Activated CD8-positive, alpha-beta memory T cell treated with anti-CD3 and anti-CD28 coated beads, Interleukin-2, amount 50 U/mL, for 48 hours (primary cell): Measurements from ENCODE around the gene WWTR1.
A peak's percentile ranks its signal among the peaks of the same experiment; 100 is the strongest.

Experiments
- DNase-seq: peaks from one replicate; pipeline ENCODE4 v3.0.0-alpha.2; 2020

WWTR1 gene

DNA sequence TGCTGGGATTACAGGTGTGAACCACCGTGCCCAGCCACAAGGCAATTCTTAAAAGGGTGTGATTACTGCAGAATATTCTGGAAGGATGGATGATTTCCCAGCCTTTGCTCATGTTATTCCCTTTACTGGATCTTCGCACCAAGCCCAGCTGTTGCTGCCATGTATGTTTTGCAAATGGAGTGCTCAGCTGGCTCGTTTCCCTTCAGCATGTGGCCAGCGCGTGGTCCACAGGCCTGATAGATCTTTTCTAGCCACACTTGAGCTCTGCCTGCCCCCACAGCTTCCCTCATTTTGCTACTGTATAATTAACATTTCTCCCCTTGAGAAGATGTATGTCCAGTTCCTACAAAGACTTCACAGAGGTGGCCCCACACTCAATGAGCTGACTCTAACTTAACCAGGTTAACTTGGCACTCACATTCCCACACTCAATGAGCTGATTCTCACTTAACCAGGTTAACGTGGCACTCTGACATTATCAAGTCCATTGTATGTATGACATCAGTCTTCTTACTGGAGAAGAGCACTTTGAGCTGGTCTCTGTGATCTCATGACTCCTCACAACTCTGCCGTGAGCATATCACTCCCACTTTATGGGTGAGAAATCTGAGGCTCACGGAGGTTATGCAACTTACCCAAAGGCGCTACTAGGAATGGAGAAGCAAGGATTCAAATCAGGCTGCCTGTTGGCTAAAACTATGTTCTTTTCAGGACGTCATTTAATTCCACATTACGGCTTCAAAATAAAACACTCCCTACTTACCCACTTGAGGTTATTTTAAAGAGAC lies 134.1 kb downstream of the WWTR1 start:
- no peak for DNase-seq

DNA sequence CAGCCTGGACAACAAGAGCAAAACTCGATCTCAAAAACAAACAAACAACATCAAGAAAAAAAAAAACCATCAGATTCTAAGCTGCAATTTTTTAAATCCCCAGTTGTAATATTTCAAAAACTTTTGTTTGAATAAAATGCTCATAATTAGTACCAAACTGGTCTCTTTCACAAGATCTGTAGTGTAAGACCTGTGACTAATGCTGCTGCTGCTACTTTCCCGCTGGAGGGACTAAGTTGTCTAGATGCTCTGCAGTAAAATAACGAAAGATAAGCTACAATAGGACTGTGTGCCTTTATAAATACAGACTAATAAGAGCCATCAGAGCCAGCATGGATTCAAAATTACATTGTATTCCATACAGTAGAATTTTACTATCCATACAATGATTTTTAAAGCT lies 137.9 kb downstream of the WWTR1 start:
- DNase-seq = no peak

DNA sequence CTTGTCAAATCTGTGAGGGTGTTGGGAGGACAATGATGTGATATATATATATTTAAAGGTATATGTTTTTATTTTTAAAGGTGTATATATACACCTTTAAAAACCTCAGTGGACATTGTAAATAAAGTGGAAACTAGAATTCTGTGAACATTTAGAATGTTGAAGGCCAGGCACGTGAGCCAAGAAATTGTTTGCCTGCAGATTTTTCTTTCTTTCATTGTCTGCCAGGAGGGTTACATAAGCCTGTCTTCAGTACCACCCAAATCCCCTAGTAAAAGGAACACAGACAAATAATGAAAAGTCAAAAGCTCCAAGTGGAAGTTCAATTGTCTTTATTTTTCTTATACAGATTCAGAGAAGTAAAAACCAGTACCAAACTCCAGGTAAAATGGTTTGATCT lies 140.9 kb downstream of the WWTR1 start:
- no peak for DNase-seq

DNA sequence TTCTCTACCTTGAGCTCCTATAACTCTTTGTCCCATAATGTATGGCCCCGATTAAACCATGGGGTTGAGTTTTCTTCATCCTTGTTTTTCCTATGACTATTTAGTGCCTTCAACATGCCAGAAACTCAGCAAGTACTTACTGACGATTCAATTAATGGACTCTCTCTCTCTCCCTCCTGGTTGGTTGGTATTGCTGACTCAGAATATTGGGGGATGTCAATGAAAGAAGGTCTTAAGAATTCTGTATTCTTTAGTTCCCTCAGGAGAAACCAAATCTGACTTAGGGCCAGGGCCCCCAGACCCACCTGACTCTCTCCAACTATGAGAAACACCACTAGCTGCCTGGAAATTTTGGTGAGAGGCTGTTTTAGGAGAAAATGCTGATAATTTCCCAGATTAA lies 142.6 kb downstream of the WWTR1 start:
- DNase-seq = no peak

DNA sequence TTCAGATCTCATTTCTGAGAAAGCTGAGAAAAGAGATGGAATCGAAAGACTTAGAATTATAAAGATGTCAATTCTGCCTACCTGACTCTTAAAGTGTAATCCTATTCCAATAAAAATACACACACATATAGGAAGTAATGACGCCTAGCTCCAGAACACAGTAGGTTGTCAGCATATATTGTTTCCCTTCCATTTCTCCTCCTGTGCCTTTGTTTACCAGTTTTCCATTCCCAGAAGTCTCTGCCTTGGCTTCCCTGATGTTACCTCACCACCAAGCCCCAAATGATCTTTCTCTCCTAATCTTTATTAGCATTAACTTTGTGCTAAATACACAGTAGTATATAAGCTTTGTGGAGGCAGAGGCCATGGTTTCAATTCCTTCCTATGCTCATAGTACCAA lies 143.4 kb downstream of the WWTR1 start:
- no peak for DNase-seq

DNA sequence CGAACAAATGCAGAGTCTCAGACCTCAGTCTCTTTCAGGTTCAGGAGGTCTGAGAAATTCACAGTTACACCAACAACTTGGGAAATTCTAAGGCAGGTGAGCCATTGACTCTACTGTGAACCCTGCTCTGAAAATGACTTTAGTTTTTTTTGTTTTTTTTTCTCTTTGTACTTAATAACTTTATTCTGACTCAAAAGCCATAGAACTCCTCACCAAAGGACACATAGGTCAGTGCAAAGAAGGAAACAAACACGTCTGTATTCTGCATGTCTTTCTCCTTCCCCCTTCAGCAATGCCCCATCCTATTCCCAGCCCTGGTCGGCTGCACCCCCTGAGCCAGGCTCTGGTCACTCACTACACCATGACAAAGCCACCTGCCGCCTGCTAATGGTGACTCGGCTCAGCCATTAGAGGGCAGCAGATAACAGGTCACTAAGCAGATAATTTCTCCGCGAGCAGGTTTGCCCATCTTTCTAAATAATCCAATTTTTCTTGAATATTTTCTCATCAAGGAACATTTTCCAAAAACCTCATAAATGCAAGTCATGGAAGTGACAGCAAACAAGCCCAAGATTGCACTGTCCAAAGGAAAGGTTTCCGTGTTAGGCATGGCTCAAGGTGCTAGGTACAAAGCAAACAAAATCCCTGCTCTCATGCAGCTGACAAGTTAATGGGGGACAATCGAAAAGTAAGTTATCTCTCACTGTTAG lies 145.6 kb downstream of the WWTR1 start:
- DNase-seq = no peak

DNA sequence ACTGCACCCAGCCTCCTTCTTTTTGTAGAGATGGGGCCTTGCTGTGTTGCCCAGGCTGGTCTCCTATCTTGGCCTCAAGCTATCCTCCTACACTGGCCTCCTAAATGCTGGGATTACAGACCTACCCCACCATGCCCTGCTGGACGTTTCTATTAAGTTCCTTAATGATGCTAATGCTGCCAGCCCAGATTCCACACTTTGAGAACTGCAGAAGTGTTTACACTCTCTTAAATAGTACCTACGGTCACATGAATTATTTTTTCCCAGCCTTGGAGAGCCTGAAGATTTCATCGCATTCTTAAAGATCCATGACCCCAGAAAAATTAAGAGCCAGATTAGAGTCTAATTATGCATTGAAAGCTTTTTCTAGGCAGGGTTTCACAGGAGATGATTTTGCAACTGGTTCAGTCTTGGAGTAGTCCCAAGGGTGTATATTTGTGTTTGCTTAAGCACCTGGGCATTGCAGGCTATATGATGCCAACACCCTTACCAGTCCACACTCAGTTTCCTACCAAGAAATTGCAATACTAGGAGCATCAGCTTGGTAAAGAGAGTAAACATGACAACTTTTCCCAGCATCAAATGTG lies 146.7 kb downstream of the WWTR1 start:
- DNase-seq = no peak

DNA sequence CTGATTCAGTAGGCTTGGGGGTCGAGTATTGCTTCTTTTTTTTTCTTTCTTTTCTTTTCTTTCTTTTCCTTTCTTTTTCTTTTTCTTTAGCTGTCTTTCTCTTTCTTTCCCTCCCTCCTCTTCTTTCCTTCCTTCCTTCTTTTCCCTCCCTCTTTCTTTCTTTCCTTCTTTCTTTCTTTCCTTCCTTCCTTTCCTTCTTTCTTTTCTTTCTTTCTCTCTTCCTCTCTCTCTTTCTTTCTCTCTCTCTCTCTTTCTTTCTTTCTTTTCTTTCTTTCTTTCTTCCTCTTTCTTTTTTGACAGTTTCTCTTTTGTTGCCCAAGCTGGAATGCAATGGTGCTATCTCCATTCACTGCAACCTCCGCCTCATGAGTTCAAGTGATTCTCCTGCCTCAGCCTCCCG lies 147.3 kb downstream of the WWTR1 start:
- no peak for DNase-seq

DNA sequence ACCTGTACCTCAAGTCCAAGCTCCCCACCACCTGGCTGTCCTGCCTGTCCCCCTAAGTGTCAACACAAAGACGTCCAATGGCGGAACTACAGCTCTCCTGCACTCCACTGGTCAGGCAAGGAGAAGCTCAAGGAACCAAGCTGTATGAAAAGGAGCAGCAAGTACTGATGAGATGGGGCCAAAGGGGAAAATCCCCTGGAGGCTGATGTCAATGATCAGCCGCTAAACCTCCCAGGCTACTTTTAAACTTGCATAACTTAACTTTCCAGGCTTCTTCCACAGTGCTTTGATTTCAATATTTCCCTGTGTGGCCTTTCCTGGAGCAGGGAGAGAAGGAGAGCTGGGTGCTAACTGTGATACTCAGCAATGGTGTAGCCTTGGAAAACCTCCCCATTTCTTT lies 148.3 kb downstream of the WWTR1 start:
- no peak for DNase-seq

DNA sequence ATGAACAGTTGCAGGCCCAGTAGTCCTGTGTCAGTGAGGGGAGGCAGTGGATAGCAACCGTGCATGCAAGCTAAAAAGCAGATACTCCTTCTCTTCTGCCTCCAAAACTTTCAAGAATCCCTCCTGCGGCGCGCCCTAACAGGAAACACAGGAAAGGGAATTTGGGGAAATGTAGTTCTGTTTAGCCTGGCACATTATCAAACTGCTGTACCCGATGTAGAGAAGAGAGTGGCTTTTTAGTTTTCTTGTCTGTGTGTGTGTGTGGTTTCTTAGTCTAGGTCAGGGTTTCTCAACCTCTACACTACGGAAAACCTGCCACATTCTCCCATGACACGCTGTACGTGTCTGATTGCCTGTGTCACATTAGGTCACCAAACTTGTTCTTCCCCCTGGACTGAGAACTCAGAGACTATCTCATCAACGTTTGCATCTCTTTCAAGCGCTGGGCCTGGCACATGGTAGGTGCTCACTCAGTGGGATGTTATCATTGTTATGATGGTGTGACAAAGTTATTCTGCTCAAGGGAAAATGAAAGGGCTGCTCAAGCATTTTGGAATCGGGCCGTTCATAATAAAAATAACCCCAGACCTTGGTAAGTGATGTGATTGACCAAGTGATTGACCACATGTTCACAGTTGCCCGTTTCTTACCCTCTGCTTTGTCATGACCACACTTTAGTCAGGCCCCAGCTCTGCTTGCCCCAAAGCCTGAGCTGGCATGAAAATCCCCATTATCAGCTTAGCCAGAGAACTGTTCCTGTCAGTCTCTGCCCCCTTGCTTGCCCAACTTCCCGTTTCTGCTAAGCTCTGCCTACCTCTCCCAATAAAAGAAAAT lies 150.1 kb downstream of the WWTR1 start:
- no peak for DNase-seq

DNA sequence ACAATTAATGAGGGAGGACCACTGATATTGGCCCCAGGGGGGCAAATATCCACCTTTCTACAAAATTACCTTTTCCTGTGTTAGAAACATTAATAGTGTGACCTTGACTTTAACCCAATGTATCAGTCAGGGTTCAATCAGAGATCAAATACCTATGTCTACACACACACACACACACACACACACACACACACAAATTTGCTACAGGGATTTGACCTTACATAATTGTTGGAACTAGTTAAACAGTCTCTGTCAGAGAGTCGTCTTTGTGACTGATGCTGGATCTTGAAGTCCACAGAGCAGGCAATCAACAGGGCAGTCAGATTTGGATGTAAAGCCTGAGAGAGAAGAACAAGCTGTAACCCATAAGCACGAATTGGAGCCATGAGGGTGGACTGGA lies 150.9 kb downstream of the WWTR1 start:
- no peak for DNase-seq

DNA sequence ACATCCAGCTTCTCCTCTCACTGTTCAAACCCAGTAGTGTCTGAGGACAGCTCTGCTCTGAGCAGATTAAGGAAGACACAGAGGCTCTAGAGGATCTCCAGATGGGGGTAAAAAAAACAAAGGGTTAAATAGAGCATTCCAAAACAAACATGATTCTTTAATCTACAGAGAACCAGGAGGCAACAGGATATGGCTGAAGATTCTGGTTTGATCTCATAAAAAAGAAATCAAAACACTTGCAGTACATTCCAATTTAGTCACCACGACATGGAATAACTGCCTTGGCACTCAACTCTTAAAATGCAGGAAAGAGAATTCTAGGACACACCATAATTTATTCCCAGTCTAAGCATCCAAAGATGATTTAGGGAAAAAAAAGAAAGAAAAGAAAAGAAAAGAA lies 151.3 kb downstream of the WWTR1 start:
- no peak for DNase-seq

DNA sequence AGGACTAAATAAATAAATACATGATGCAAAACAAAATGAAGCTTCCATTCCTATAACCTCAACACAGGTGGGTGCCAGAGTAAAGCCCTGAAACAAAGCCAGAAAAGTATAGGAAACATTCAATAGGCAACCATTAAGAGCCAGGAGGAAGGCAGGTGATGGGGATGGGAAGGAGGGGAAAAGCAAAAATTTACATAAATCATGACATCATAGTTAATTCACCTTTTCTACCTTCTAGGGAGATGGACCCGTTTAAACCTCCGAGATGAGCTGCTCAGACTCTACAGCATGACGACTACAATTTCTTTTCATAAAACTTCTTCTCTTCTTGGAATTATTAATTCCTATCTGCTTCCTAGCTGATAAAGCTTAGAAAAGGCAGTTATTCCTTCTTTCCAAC lies 155.4 kb downstream of the WWTR1 start:
- no peak for DNase-seq

DNA sequence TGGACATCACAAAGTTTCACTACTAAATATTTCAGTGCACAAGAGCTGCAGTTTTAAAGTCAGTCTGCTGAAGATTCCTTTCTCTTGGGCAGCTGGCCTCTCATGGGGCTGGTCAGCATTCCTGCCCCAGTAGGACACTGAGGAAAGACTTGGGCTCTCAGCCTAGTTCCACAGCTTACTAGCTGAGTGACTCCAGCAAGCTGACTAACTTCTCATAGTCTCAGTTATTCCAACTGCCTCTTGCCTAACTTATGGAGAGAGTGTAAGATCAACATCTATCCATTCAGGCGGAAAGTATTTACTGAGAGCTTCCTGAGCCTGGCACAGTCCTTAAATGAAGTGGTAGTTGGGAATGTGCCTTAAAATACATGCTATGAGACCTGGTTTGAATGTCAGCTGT lies 156.3 kb downstream of the WWTR1 start:
- DNase-seq = no peak

DNA sequence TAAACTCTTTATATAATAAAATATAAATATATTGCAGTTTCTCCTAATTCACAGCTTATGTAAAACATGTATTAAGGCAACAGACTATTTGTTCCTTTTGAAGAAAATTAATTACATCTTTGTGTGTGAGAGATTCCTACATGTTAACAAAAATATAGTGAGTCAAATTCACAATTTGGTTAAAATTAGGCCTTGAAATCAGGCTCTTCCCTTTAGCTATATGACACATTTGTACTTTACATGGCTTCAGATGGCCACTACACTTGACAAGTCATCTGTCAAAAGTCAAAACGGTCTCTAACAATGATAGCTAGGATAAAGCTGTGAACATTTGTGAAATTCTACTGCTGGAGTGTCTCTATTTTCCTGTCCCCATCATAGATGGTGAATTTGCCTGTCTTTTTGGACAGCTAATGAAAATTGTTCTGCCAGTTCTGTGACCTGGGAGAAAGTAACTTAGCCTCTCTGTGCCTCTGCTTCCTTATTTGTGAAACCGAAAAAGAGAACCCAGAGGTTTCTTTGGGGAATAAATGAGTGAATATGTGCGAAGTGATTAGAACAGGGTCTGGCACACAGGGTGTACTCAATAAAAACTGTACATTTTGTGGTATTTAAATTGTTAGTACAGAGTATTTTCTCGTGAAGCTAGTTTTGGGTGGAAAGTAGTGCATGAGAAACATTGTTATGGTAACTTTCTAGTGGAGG lies 159.7 kb downstream of the WWTR1 start:
- DNase-seq = no peak

DNA sequence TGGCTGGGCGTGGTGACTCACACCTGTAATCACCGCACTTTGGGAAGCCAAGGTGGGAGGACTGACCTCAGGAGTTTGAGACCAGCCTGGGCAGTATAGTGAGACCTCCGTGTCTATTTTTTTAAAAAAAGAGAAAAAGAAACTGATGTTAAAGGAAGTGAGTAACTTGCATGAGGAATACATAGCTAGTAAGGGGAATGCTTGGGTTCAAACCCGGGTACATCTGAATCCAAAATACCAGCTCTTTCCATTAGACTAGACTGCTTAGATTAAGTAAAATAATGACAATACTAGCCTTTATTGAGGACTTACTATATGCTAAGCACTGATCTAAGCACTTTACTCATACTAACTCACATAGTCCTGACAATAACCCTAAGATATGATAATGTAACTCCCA lies 160.9 kb downstream of the WWTR1 start:
- DNase-seq = no peak

DNA sequence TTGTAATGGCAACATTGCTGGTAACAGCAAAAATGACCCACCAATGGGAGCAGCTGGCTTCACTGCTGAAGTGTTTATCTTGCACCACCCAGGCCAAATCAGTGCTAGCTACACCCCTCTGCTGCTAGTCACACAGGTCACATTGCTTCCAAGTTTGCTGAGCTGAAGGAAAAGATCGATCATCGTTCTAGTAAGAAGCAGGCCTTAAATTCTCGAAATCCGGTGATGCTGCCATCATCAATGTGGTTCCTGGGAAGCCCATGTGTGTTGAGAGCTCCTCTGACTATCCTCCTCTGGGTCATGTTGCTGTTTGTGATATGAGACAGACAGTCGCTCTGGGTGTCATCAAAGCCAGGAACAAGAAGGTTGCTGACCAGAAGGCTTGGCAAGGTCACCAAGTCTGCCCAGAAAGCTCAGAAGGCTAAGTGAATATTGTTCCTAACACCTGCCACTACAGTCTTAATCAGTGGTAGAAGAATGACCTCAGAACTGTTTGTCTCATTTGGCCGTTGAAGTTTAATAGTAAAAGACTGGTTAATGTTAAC lies 162.2 kb downstream of the WWTR1 start:
- no peak for DNase-seq

DNA sequence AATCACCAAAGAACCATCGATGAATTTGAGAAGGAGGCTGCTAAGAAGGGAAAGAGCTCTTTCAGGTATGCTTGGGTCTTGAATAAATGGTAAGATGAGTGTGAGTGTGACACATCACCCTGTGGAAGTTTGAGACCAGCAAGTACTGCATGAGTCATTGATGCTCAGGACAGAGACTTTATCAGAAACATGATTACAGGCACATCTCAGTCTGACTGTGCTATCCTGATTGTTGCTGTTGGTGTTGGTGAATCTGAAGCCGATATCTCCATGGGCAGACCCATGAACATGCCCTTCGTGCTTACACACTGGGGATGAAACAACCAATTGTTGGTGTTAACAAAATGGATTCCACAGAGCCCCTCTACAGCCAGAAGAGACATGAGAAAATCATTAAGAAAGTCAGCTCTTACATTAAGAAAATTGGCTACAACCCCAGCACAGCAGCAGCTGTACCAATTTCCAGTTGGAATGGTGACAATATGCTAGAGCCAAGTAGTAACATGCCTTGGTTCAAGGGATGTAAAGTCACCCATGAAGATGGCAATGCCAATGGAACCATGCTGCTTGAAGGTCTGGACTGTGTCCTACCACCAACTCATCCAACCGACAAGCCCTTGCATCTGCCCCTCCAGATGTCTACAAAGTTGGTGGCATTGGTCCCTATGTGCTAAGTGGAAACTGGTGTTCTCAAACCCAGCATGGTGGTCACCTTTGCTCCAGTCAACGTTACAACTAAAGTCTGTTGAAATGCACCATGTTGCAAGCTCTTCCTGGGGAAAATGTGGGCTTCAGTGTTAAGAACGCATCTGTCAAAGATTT lies 162.9 kb downstream of the WWTR1 start:
- DNase-seq = no peak

DNA sequence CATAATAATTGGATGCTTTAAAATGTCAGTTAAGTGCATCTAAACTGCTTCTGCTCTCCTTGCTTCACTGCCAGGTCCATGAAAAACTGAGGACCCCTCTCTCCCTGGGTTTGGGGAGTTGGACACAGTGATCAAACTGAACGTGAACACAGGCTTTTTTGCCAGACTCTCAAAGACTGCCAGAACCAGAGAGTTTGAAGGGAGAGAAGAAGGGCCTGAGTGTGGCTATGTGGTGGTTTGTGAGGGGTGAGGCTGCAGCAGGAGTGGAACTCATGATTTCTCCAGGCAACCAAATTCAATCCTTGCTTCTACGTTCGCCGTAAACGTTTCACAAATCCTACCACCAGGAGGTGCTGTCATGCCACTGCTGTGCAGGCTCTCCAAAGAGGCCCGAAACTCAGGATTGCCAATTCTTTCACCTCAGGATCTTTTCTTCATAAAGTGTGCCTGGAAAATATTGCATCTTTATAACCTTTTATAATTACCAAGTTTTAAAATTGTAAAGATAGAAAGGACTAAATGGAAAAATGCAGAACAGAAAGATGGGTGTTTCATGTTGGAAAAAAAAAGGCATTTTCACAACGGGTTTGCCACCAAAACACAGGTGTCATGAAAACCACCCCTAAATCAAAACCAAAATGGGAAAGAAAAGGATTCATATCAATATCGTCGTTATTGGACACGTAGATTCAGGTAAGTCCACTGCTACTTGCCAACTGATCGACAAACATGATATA lies 163.6 kb downstream of the WWTR1 start:
- peak; percentile 68 for DNase-seq

DNA sequence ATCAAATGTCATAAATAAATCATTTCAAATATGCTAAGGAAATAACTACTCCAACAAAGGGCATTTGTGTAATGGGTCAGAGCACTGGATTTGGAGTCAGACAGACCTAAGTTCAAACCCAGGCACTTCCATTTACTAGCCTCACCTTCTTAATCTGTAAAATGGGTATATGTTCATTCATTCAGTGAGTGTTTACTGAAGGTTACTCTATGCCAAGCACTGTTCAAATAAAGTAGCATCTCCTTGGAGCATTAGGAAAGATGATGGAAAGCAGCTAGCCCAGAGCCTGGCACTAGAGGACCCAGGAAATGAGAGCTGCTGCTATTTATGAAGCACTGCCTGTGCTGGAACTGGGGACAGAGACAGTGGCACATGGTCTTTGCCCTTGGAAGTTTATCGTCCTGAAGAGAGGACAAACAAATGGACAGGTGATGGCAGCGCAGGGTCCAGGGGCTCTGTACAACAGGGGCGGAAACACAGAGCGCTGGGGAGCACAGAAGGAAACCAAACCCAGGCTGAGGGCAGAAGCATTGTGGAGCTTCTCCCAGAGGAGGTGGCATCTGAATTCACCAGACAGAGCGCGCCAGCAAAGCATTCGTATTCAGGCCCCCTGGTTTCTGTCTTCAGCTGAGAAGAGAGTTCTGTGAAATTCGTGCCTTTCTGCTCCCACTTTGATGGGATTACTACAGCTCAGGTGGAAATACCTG lies 164.4 kb downstream of the WWTR1 start:
- DNase-seq = no peak
